ENCODE results near the gene ARHGAP26.

- TF ChIP-seq CTCF (IDR thresholded peaks at IDR 0.05), result no peak
- TF ChIP-seq POLR2A (IDR thresholded peaks at IDR 0.05), result no peak
Observed at GRCh38 chr5:143001764-143002351, 231.7 kb downstream of the ARHGAP26 start.
